HG02938 (cell line): Measurements from ENCODE around the gene ACTR6.

ENCODE experiments used
- ATAC-seq: cut with Tn5 transposase; IDR thresholded peaks from one replicate; pipeline ENCODE4 v1.9.1; 2021; ENCODE audit warnings: mild to moderate bottlenecking, moderate library complexity; ENCODE audit not compliant: unreplicated experiment

Gene ACTR6

GRCh38 chr12:100265732-100266584, 65.3 kb downstream of the ACTR6 start:
- ATAC-seq, result peak; percentile 12

- ATAC-seq, result peak; percentile 81
Observed at GRCh38 chr12:100266585-100266834, 65.9 kb downstream of the ACTR6 start.

GRCh38 chr12:100266835-100267602, 66.4 kb downstream of the ACTR6 start, which contains the start of the genes DEPDC4 and SCYL2:
Gene DEPDC4 (minus strand): TSS chr12:100267079. CDS start chr12:100267076, 3 bp downstream.
Gene SCYL2 (plus strand): TSS chr12:100267177. CDS start chr12:100282971, 15,794 bp downstream.
- peak; percentile 93 for ATAC-seq

GRCh38 chr12:100267603-100268281, 67.1 kb downstream of the ACTR6 start:
- ATAC-seq, result peak; percentile 13

GRCh38 chr12:100268835-100269564, 68.4 kb downstream of the ACTR6 start:
- no peak for ATAC-seq

- ATAC-seq, result no peak
Observed at GRCh38 chr12:100273782-100274181, 73.2 kb downstream of the ACTR6 start.
